Panc1 (cell line): ENCODE data around the gene GPR21. TPM values are rescaled to one million over a fixed set of nuclear protein-coding genes. Genes with fewer than 3 reads are reported as not detected.

Source experiments
- ATAC-seq: fragments of 200-7000 bp; cut with Tn5 transposase; 2 replicates; pipeline ENCODE4 v1.9.1; 2020; ENCODE audit warnings: mild to moderate bottlenecking, moderate library complexity
- BruUV-seq: library from RNA; stranded (reverse); fragments of 400-500 nt; replicated peaks from 2 replicates; lab custom pipeline; 2021; lab: Mats Ljungman, UMichigan
- CTCF ChIA-PET: fragments of 300-600 bp; sonication (Branson Sonifier 250); formaldehyde crosslinking; loops from one replicate; lab custom pipeline; 2022; ENCODE audit warnings: antibody characterized with exemption; lab: Charles Lee
- POLR2A ChIA-PET: fragments of 300-600 bp; sonication (Branson Sonifier 250); formaldehyde crosslinking; loops from one replicate; lab custom pipeline; 2022; ENCODE audit warnings: antibody characterized with exemption; lab: Charles Lee
- DNase-seq: peaks from one replicate; pipeline ENCODE4 v3.0.0-alpha.2; 2010; ENCODE audit warnings: low read depth, low spot score
- H3K27ac ChIP-seq: 2 replicates; pipeline ENCODE4 v1.5.1; 2011; ENCODE audit warnings: mild to moderate bottlenecking, low read length, inconsistent platforms
- H3K27me3 ChIP-seq: fragments of 200-500 bp; sonication (Bioruptor generic); 2 replicates; pipeline ENCODE4 v1.6.0; 2014; ENCODE audit warnings: low read length, inconsistent platforms; ENCODE audit not compliant: control insufficient read depth, insufficient read depth
- H3K36me3 ChIP-seq: fragments of 200-500 bp; sonication (Bioruptor generic); 2 replicates; pipeline ENCODE4 v1.5.1; 2014; ENCODE audit warnings: inconsistent platforms, mild to moderate bottlenecking, low read length, moderate library complexity; ENCODE audit not compliant: control insufficient read depth, insufficient read depth
- H3K4me1 ChIP-seq: 2 replicates; pipeline ENCODE4 v1.5.1; 2011; ENCODE audit warnings: inconsistent platforms, mild to moderate bottlenecking, low read length, moderate library complexity; ENCODE audit not compliant: control insufficient read depth, insufficient read depth
- H3K4me3 ChIP-seq, 2 experiments: 2 replicates each; pipeline ENCODE4 v1.5.1; 2011 to 2012; ENCODE audit warnings: low read depth in 2 of 2, low read length in 2 of 2, mild to moderate bottlenecking in 2 of 2, inconsistent platforms in 1 of 2, moderate library complexity in 1 of 2
- H3K9me3 ChIP-seq: fragments of 200-500 bp; sonication (Bioruptor generic); 2 replicates; pipeline ENCODE4 v1.5.1; 2014; ENCODE audit warnings: low read depth, mild to moderate bottlenecking, inconsistent platforms, low read length, moderate library complexity; ENCODE audit not compliant: control insufficient read depth, insufficient read depth
- CTCF ChIP-seq: fragments of 450-650 bp; IDR thresholded peaks from 2 replicates; pipeline ENCODE4 v1.5.1; 2017; ENCODE audit warnings: mild to moderate bottlenecking
- POLR2AphosphoS5 ChIP-seq: IDR thresholded peaks from 2 replicates; pipeline ENCODE4 v1.6.1; 2012; ENCODE audit warnings: mild to moderate bottlenecking, low read depth, low read length, moderate library complexity
- REST ChIP-seq, 2 experiments: IDR thresholded peaks; 2 replicates each; pipeline ENCODE4 v1.6.1; 2011 to 2012; ENCODE audit warnings: low read depth in 2 of 2, control low read depth in 1 of 2, low read length in 1 of 2, mild to moderate bottlenecking in 1 of 2, moderate library complexity in 1 of 2; ENCODE audit not compliant: insufficient read depth in 1 of 2
- SIN3A ChIP-seq: IDR thresholded peaks from 2 replicates; pipeline ENCODE4 v1.6.1; 2012; ENCODE audit warnings: low read depth, mild to moderate bottlenecking, low read length, moderate library complexity, borderline replicate concordance; ENCODE audit not compliant: insufficient read depth
- TCF7L2 ChIP-seq: IDR thresholded peaks from 2 replicates; pipeline ENCODE4 v1.6.1; 2011; ENCODE audit warnings: mild to moderate bottlenecking, low read depth, low read length, inconsistent platforms
- in situ Hi-C: cut with HindIII; loops from 2 replicates; pipeline ENCODE4 v1.10.0; 2016; ENCODE audit warnings: low sequenced_read_pairs, low pct_unique_long_range_greater_than_20kb
- intact Hi-C: fragments of 100-400 bp; cut with micrococcal nuclease; formaldehyde crosslinking; loops from one replicate; pipeline ENCODE4 v1.10.0; 2022; ENCODE audit not compliant: unreplicated experiment
- total RNA-seq: library from RNA; stranded (reverse); gene quantifications from one replicate; pipeline ENCODE4 v1.2.1, GENCODE V29; 2021; ENCODE audit not compliant: unreplicated experiment

Gene GPR21
- total RNA-seq, 1 experiment from 2014 or later = not detected

DNA sequence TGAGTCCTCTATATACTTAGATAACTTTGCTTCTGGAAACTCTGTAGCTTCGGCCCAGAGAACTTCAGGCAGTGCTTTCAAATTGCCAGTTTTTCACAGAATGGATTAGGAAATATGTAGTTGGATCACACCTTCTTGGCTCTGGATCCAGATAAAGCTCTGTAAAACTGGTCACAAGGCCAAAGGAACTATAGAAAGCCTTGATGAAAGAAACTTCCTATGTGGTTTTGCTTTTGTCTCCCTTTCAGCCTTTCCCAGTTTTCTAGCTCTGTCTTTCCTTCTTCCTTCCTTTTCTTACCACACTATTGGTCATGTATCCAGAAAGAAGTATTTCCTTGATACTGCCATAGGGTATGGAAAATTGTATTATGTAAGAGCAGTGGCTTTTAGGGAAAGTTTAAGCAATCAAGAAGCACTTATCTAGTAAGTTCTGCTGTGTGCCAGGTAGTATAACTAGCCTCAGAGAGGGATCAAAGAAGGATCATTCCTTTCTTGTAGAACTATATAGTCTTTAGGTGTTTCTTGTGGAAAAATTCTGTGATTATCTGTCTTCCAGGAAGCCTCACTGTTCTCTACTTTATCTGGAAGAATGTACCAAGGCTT is 6.3 kb downstream of the GPR21 start:
- TF ChIP-seq CTCF (no peak), REST (IDR thresholded peaks at IDR 0.05; ENCODE audit: insufficient read depth in 1 of 2, low read depth in 2 of 2, low read length in 1 of 2) (no peak), SIN3A (no peak), POLR2AphosphoS5 (no peak), TCF7L2 (no peak)
- CTCF ChIA-PET = no interaction called here
- intact Hi-C loops (no loop called here), in situ Hi-C loops (no loop called here)
- H3K27me3 ChIP-seq = no peaks in the 10 kb centered on the region
- H3K4me1 ChIP-seq = no peaks in the 10 kb centered on the region
- BruUV-seq = no TSS peak
- H3K4me3 ChIP-seq = no peak overlapping the region
- ATAC-seq (no peak), DNase-seq (no peak)
- H3K27ac ChIP-seq = no peak overlapping the region
- H3K36me3 ChIP-seq = peaks cover 2% of the 10 kb centered on the region; the same call in 1 of the 2 replicates
- no peaks in the 10 kb centered on the region for H3K9me3 ChIP-seq
- POLR2A ChIA-PET = no interaction called here

GRCh38 chr9:123040801-123041200 is 7.3 kb downstream of the GPR21 start:
- DNase-seq (no peak), ATAC-seq (no peak)
- Histone ChIP-seq H3K27me3 (no peaks in the 10 kb centered on the region), H3K4me3 (no peak overlapping the region), H3K9me3 (no peaks in the 10 kb centered on the region), H3K36me3 (peaks cover 2% of the 10 kb centered on the region; the same call in 1 of the 2 replicates), H3K4me1 (no peaks in the 10 kb centered on the region), H3K27ac (no peak overlapping the region)
- ChIA-PET CTCF (no interaction called here), POLR2A (no interaction called here)
- BruUV-seq = no TSS peak
- in situ Hi-C loops (no loop called here), intact Hi-C loops (no loop called here)
- TF ChIP-seq CTCF = no peak
- TF ChIP-seq REST (IDR thresholded peaks at IDR 0.05; ENCODE audit: insufficient read depth in 1 of 2, low read depth in 2 of 2, low read length in 1 of 2) = no peak
- TF ChIP-seq TCF7L2 = no peak
- TF ChIP-seq POLR2AphosphoS5 = no peak
- no peak for TF ChIP-seq SIN3A
